ENCODE results near the gene MAPK7. TPM values are rescaled to one million over a fixed set of nuclear protein-coding genes. Genes with fewer than 3 reads are reported as not detected.

Gene MAPK7
- total RNA-seq, 2 experiments from 2014 or later = 25.1 to 27.1 TPM

GRCh38 chr17:19343256-19343630, 35.1 kb upstream of the MAPK7 start:
- Mint-ChIP-seq H3K4me1 (ENCODE audit: low read depth) (no peaks in the 10 kb centered on the region), H3K9me3 (no peaks in the 10 kb centered on the region), H3K4me3 (no peak overlapping the region), H3K36me3 (ENCODE audit: low read depth) (no peaks in the 10 kb centered on the region), H3K27me3 (peaks cover 19% of the 10 kb centered on the region), H3K27ac (no peak overlapping the region)
- no peak for ATAC-seq
- POLR2A ChIA-PET = no interaction called here
- no peak for TF ChIP-seq CTCF (IDR thresholded peaks at IDR 0.05)
- no peak for DNase-seq
- intact Hi-C loops (cut with micrococcal nuclease) = no loop called here
- CTCF ChIA-PET = interaction anchor here (1.0 kb wide), 1 partner anchor 104 kb away, joined by 5 read pairs; no protein-coding TSS in a partner anchor

GRCh38 chr17:19343671-19344151, 34.6 kb upstream of the MAPK7 start:
- Mint-ChIP-seq H3K9me3 (no peaks in the 10 kb centered on the region), H3K36me3 (ENCODE audit: low read depth) (no peaks in the 10 kb centered on the region), H3K4me1 (ENCODE audit: low read depth) (no peaks in the 10 kb centered on the region), H3K4me3 (no peak overlapping the region), H3K27me3 (peaks cover 16% of the 10 kb centered on the region), H3K27ac (no peak overlapping the region)
- no peak for ATAC-seq
- TF ChIP-seq CTCF (IDR thresholded peaks at IDR 0.05) = no peak
- DNase-seq = no peak
- intact Hi-C loops (cut with micrococcal nuclease) = no loop called here
- POLR2A ChIA-PET = no interaction called here
- CTCF ChIA-PET = no interaction called here

DNA sequence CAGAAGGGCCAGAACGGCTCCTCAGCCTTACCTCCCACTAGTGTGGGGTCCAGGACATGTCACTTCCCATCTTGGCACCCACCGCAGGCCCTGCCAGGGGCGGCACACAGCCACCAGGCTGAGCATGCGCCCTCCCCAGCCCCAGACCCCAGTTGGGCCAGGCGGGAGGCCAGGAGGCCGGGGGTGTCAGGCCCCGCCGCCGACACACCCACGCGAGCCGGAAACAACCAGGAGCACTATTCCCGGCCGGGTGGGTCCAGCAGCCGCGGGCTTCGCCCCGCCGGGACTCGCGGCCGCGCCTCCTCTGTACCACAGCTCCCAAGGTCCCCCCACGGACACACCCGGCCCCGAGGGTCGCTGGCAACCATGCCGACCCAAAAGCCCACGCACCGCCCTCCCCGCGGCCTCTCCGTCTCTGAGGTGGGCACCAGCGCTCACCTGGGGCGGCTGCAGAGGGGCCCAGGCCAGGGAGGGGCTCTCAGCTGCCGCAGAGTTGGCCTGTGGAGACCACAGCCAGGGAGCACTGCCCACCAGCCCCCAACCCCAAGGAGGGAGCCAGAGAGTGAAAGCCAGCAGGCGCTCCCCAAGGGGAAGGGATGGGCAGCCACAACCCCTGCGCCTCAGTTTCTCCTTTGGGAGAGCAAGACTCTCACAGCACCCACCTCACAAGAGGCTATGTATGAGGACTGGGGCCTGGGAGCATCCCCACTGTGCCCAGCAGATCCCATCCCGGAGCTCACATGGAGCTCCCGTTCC, 33.8 kb upstream of the MAPK7 start:
- intact Hi-C loops (cut with micrococcal nuclease) = no loop called here
- DNase-seq (no peak), ATAC-seq (no peak)
- no peak for TF ChIP-seq CTCF (IDR thresholded peaks at IDR 0.05)
- H3K27me3 Mint-ChIP-seq = peaks cover 11% of the 10 kb centered on the region
- no peak overlapping the region for H3K4me3 Mint-ChIP-seq
- H3K36me3 Mint-ChIP-seq (ENCODE audit: low read depth) = no peaks in the 10 kb centered on the region
- POLR2A ChIA-PET = no interaction called here
- CTCF ChIA-PET = no interaction called here
- no peaks in the 10 kb centered on the region for H3K4me1 Mint-ChIP-seq (ENCODE audit: low read depth)
- H3K27ac Mint-ChIP-seq = no peak overlapping the region
- no peaks in the 10 kb centered on the region for H3K9me3 Mint-ChIP-seq

GRCh38 chr17:19345067-19345460, 33.2 kb upstream of the MAPK7 start:
- intact Hi-C loops (cut with micrococcal nuclease) = no loop called here
- CTCF ChIA-PET = no interaction called here
- Mint-ChIP-seq H3K27me3 (peaks cover 9% of the 10 kb centered on the region), H3K4me3 (no peak overlapping the region), H3K36me3 (ENCODE audit: low read depth) (no peaks in the 10 kb centered on the region), H3K9me3 (no peaks in the 10 kb centered on the region), H3K4me1 (ENCODE audit: low read depth) (no peaks in the 10 kb centered on the region), H3K27ac (no peak overlapping the region)
- POLR2A ChIA-PET = no interaction called here
- TF ChIP-seq CTCF (IDR thresholded peaks at IDR 0.05) = no peak
- DNase-seq (no peak), ATAC-seq (no peak)

DNA sequence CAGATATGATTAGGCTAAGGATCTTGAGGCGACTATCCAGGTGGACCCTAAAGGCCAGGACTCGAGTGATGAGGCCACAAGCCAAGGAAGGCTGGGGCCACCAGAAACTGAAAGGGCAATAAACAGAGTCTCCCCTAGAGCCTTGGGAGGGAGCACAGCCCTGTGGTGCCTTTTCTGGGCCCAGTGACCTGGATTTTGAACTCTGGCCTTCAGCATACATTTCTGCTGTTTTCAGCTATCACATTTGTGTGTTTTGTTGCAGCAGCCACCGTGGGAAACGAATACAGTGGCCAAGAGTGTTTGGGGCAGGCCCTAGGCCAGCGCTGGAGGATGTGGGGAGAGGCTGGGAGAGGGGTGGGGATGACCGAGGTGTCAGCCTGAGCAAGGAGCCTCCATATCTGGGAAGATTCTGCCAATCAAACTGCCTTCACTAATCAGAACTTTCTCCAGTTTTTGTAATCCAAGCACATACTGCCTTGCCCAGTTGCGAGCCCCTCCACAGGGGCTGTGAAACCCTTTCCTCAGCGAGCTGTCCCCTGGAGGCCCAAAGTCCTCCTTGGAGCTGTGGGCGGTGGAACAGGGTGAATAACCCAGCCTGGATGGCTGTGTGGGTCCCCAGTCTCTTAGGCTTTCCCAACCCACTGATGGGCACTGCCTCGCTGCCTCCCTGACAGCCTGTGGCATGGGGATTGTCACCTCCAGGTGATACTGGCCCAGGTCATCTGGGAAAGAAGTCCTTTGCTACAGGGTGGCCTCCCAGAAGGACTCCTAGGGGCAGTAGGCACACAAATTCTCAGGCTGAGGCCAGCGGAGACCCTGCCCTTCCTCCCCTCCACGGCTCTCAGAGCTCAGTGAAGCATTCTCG, 32.6 kb upstream of the MAPK7 start:
- H3K4me3 Mint-ChIP-seq = no peak overlapping the region
- H3K27me3 Mint-ChIP-seq = peaks cover 10% of the 10 kb centered on the region
- H3K9me3 Mint-ChIP-seq = no peaks in the 10 kb centered on the region
- CTCF ChIA-PET = no interaction called here
- POLR2A ChIA-PET = no interaction called here
- H3K36me3 Mint-ChIP-seq (ENCODE audit: low read depth) = no peaks in the 10 kb centered on the region
- no peak for TF ChIP-seq CTCF (IDR thresholded peaks at IDR 0.05)
- intact Hi-C loops (cut with micrococcal nuclease) = no loop called here
- H3K27ac Mint-ChIP-seq = no peak overlapping the region
- ATAC-seq (no peak), DNase-seq (no peak)
- H3K4me1 Mint-ChIP-seq (ENCODE audit: low read depth) = no peaks in the 10 kb centered on the region
